HG03139 (cell line): ENCODE measurements around the gene BMP8B.
"Not testable (repeated sequence)": the region's sequence is repeated elsewhere in the genome, so short reads cannot be mapped to it uniquely, and the experiment has no call there.

Experiments
- ATAC-seq: cut with Tn5 transposase; IDR thresholded peaks from one replicate; pipeline ENCODE4 v1.9.1; 2021; ENCODE audit not compliant: unreplicated experiment

The BMP8B gene

DNA sequence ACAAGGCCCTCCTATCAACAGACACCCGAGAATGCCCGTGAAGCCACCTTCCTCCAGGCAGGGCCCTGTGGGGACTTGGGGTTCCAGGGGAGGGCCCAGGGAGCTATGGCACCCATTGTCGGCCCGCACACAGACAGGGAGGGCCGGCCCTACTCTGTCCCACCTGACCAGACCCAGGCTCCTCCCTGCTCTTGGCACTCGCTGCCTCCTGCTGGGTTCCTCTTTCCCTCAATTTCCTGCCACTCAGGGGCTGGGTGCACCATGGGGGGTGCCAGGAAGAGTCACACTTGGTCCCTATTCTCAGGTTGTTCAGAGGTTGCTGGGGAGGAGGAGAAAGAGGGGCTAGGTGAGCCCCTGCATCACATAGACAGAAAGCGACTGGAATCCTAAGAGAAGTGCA lies 9.5 kb downstream of the BMP8B start:
- no peak for ATAC-seq

DNA sequence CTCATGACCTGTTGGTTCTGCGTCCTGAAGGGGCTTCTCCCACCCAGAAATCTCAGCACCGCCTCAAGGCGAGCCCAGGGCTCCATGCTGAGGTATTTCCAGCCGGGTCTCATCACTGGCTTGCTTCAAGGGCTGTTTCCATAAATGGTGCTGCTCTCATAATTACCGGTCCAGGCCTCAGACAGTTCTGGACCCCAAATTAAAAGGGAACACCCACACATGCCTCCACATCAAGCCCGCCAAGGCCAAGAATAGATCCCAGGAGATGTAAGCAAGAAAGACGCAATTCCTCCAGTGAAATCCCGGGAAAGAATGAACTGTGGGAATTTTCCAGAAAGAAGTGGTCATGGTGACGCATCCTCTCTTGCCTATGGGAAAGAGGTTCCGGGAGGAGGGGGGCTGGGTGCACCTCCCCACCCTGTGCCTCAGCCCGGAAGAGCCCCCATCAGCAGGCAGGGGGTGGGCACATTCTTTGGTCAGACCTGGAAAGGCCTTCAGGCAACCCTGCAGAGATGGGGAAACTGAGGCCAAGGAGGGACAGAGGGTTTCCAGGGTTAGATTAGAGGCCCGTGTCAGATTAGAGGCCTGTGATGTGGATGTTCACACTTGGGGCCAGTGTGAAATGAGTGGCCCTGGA lies 10.1 kb downstream of the BMP8B start:
- not testable (repeated sequence) for ATAC-seq

DNA sequence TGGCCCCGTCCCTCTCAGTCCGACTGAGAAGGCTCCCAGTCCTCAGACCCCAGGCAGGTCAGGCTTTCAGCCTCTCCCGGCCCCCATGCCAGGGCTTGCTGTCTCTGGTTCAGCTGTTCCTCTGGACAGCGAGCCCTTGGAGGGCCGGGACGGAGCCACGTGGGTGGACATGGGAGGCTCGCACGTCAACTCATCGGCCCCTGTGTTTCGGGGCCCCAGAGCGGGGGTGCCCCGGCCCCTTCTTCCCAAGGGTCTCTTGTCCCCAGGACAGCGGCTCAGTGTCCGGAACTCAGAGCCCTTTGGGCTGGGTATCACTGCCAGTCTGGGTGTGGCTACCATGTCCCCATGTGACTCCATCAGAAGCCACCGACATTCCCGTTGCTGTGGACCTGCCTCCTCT lies 10.8 kb downstream of the BMP8B start:
- not testable (repeated sequence) for ATAC-seq

DNA sequence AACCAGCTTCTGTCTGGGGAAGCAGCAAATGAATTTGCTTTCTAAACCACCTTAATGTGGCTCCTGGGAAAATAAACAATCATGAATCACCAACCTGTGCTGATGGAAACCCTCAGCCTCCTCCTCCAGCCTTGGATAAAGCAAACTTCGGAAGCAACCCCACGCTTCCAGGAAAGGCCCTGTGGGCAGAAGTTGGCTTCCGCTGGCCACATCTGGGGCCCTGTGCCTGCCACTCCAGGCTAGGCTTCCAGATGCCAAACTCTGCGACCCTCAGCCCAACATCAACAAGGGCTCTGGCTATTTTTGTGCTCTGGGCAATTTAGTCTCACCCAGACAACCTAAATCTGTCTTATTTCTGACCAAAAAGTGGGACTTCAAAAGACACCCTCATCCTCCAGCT lies 11.4 kb downstream of the BMP8B start:
- ATAC-seq, result no peak

DNA sequence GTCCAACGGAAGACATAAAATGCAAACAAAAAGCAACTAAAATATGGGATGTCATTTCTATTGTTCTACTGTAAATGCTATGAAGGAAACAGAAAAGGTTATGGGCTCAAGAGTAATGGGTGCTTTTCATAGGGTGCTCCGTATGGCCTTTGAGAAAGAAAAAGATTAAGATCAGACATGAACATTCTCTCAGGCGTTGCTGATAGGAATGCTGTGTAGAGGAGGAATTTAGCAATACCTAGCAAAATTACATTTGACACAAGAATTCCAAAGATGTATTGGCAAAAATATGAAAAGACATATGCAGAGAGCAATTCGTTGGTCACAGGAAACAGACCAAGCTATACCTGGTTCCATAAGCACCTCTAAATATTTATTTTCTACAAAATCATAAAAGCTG lies 11.8 kb downstream of the BMP8B start:
- no peak for ATAC-seq

DNA sequence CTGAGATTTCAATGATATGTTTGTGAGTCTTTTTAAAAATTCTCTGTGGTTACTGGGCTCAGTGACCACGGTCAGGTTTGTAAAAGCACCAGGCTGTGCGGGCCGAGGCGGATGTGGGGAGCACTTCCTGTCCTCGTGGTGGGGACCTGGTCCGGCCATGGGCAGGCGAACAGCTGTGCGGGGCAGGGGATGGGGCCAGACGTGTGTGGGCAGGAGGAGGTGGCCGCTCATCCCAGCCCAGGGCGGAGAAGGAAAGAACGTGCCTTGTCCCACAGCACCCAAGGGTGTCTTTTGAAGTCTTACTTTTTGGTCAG lies 12.3 kb downstream of the BMP8B start:
- no peak for ATAC-seq

DNA sequence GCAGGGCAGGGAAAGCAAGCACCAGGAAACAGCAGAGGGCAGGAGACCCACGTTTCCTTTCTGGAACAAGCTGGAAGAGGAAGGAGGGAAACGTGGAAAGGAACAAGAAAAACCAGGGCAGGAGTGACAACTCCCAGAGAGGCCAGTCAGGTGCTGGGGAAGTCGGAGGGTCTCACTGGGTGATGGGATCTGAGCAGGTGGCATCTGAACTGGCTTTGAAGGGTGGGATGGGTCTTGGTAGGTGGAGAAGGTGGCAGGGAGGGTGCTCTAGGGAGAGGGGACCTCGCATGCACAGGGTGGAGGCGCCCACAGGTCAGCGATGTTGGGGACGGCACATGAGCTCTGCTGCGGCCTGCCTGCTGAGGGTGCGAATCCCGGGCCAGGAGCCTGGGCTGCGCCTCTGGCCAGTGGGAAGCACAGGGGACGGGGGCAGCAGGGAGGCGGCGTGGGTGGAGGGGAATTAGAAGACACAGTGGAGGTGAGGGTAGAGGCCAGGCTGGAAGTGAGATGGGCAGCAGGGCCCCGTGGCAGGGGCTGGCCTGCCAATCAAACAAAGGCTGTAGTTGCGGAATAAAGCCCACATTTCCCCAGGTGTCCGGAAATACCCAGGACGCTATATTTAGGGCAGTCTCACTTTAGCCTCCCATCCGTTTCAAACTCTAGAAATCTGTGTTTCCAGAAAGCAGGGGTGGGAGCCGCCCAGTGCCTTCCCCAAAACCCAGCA lies 12.8 kb downstream of the BMP8B start:
- ATAC-seq, result not testable (repeated sequence)

DNA sequence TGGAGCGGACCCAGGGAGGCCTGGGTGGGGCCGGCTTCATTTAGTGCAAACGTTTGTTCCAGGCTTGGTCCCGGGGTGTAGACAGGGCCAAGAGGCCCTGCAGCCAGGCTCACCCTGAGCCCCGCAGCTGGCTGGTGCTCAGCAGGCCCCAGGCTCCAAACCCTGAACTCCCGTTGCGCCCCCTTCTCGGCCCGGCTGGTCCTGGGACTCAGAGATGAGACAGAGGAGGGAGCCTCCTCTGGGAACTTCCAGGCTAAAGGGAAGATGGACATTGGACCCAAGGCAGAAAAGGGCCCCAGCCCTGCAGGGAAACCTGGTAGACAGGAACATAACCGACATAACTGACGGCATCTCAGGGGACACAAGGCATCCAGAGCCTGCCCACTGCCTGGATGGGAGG lies 13.5 kb downstream of the BMP8B start:
- ATAC-seq, result not testable (repeated sequence)

DNA sequence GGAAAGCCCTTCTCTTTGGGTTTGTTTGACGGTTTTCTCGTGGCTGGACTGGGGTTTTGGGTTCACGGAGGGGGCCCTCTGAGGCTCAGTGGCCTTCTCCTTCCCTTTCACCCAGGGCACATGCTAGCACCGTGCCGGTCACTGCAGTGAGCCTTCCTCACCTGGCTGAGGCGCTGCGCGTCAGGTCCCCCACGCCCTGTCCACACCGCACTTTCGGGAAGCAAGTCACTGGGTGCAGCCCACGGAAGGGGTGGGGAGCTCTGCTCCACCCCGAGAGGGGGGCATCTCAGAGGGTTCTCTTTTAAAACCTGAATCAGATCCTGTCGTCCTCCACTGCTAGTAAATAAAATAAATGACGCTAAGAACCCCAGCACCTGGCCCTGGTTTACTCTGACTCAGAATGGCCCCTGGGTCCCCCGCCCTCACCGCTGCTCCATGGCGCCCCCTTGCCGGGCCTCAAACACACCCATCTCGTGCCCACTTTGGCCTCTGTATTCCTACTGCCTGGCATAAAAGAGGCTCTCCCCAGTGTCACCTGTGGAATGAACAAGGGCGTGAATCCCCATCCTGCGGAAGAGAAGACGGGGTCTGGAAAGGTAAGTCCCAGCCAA lies 15.2 kb downstream of the BMP8B start:
- not testable (repeated sequence) for ATAC-seq

DNA sequence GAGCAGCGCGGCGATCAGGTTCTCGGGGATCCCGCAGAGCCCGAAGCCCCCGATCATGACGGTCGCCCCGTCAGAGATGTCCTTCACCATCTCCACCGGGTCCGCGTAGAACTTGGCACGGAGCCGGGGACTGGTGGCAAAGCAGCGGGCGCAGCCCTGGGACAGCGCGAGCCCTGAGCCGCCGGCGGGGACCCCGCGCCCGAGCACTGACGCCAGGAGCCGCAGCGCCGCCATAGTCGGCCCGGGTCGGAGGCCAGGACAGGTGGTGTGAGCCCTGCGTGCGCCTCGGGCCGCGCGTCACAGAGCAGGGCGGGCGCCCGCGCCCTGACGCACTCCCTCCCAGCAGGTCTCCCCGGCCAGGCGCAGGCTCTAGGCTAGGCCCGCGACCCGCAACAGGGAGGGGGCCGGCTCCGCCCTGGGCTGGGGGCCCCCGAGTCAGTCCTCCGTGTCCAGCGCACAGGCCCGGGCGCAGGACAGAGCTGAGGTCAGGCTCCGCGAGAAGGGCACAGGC lies 17.6 kb downstream of the BMP8B start, which contains the start of gene OXCT2:
Gene OXCT2 (minus strand): TSS at position 327 of the 511 bp plus-strand sequence. CDS start 93 bp downstream, at position 234.
- ATAC-seq, result not testable (repeated sequence)

DNA sequence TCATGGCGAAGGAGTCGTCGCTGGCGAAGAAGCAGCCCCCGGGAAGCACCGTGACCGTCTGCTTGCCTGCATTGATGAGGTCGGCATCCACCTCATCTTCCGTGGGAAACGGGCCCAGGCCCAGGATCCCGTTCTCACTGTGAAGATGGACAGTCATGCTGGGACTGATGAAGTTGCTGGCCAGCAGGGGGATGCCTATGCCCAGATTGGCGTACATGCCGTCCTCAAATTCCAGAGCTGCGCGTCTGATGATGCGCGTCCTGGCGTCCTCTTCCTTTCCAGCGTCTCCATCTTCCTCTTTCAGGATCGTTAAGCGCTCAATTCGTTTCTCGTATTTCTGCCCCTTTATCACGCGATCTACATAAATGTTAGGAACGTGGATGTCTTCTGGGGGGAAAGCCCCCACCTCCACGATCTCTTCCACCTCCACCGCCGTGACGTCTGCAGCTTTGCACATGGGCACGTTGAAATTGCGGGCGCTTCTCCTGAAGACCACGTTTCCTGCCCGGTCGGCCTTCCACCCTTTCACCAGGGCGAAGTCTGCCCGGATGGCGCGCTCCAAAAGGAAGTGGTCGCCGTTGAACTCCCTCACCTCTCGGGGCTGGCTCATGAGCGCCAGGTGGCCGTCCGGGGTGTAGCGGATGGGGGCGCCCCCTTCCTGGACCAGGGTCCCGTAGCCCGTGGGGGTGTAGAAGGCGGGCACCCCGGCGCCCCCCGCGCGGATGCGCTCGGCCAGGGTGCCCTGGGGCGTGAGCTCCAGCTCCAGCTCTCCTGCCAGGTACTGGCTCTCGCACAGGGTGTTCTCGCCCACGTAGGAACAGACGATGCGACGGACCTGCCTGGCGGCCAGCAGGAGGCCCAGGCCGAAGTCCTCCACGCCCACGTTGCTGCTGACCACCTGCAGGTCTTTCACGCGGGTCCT lies 18.3 kb downstream of the BMP8B start:
- ATAC-seq, result not testable (repeated sequence)

DNA sequence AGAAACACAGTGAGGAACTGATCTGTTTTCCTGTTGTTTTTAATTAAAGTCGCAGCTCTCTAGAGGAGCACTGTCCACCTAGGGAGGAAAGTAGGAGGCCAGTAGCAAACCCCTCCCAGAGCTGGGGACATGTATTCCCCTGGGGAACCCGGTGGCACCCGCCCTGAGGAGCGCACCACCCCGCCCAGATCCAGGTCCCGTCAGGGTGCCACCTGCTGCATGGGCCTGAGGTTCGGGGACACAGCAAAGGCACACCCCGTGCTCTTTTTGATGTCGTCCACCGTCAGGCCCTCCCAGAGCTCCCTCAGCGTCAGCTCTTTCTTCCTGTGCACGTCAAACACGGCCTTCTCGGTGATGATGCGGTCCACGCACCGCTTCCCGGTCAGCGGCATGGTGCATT lies 19.2 kb downstream of the BMP8B start:
- not testable (repeated sequence) for ATAC-seq

DNA sequence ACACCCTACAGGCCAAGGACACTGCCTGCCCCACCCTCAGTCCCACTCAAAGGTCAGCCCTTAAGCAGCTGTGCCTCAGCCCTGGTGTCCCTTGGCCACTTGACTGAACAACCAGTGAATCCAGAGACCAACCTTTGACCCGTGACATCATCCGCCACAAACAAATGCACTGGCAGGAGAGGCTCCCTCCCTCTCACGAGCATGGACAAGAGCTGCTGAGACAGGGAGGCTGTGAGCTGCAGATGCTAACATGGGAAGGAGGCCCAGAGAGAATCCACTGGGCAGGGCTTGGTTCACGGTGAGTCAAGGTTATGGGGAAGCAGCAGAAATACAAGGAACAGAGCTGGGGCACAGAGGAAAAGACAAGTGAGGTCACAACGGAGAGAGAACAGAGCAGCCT lies 22.2 kb downstream of the BMP8B start:
- ATAC-seq, result not testable (repeated sequence)

DNA sequence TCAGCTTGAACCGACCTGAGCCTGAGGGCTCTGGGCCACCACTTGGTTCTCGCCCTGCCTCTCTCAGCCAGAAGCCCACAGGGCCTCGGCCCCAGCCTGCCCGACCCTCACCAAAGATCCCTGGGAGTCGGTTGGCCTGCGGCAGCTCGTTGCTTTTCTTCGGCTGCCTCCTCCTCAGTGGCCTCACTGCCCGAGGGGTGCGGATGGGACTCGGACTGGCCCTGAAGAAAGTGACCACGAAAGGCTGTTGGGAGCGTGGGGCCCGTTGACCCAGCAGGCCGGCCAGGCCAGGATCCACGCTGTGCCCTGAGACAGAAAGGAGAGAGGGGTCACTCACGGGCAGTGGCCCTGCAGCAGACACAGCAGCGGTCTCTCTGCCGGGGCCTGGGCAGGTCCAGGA lies 24.2 kb downstream of the BMP8B start:
- not testable (repeated sequence) for ATAC-seq

DNA sequence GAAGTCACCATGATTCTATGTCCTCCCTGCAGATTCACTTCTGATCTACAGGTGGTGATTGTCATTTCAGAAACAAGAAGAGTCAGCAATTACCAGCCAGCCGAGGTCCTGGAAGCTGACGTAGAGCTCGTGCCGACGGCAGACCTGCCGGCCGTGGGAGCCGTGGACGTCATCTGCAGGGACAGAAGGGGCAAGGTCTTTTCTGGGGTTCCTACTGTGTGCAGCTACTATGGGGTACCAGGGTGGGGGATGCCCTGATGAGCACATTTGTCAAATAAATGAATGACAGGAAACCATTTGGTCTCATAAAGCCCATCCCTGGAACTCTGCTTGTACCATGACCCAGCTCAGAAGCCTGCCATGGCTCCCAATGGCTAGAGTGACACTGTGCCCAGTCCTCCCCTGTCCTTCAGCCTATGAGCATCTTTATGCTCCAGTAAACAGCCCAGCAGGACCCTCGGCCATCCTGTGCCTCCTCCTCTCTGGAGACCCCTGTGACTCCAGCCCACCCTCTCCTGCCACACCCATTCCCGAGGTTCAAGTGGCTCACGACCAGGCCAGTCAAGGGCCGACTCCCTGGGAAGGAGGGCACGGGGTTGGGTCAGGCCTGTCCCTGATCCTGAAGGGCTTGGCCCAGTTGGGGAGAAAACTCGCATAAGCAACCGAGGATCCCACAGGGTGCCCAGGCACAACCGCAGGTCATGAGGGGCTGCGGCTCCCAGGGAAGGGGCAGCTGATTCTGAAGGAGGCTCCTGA lies 24.9 kb downstream of the BMP8B start:
- not testable (repeated sequence) for ATAC-seq

DNA sequence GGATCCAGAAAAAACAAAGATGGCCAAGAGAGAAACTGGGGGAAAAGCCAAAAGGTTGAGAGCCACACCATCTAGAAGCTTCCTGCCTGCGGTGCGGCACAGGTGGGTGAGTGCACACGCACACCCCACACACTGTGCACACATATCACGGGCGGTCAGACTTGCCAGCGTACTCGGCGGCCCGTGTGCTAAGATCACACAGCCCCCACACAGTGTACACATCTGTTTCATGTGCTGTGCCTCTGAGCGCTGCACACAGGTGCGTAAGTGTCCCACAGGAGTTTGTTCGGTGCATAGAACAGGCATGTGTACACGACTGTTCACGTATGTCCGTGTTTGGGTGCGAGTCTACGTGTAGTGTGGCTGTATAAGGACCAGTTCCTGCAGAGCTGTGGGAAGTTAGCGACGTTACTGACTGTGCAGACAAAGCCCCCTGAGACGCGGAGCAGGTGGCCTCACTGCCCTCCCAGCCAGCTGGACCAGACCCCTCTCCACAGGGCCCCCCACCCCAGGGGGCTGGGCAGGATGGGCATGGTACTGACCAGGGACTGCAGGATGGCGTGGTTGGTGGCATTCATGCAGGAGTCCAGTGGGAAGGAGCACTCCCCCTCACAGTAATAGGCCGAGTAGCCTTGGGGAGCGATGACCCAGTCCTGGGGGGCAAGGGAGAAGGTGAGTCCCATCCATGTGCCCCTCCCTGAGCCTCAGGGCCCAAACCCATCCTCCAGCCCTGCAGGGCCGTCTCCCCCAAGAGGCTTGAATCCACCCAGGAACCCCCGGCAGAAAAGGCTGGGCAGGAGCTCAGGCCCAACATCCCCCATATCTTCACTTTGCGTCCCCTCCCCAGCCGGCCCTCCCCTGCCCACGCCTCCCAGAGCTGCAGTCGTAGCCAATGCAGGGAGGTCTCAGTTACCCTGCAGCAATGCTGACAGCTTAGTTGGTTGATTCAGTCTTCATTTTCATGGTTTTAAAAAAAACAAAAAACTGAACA lies 25.8 kb downstream of the BMP8B start:
- no peak for ATAC-seq

DNA sequence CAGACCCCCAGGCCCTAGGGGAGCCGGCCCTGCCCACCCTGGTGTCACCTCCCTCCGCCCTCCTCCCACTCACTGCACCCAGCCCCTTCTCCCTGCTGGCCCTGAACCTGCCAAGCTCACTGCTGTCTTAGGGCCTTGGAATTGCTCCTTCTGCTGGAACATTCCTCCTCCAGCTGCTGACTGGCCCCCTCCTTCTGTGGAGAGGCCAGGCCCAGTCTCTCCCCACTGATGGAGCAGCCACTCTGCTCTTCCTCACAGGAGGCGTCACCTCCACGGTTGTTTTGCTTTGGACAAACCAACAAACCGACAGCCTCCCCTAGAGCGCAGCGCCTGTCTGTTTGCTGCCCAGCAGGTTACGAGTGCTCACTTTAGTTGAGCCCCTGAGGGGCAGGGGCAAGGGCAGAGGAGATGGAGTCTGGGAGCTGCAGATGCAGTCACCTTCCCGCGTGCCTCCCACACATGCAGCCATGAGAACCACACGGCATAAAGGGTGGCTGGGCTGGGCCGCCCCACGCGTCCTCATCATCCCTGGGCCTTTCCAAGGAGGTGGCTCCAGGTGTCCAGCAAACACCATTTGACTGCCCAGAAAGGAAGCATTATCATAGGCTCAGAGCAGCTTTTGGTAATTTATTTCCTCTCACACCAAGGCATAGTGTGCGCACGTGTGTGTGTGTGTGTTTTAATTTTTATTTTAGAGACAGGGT lies 27.0 kb downstream of the BMP8B start:
- ATAC-seq, result no peak

DNA sequence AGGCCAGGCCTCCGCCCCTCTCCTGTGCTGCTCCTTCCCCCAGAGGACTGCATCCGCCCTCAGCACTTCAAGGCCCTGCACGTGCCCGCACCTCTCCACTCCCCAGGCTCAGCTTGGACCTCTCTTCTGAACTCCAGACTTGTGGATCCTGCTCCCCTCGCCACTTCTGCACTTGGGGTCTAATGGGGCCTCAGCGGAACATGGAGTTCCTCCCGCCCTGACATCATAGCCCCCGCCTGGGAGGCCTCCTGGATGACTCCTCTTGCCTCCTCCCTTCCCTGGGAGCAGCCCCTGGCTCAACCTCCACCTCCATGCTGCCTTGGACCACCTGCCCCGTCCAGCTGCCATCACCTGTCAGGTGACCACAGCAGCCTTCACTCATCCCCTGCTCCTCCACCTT lies 27.6 kb downstream of the BMP8B start:
- ATAC-seq, result no peak
